Right renal pelvis (tissue), 4 donors: Measurements from ENCODE around the gene OR52N5. TPM values are rescaled to one million over a fixed set of nuclear protein-coding genes. Genes with fewer than 3 reads are reported as not detected.

Experiments
- DNase-seq, 4 donors: peaks; one replicate each; pipeline ENCODE4 v3.0.0-alpha.2; 2013; ENCODE audit warnings: low read depth in 4 of 4, low spot score in 3 of 4, missing footprints in 1 of 4
- polyA plus RNA-seq, 4 donors: library from polyadenylated mRNA; unstranded; fragments of 120-200 nt; gene quantifications; one replicate each; pipeline ENCODE4 v1.2.1, GENCODE V29; 2013; ENCODE audit not compliant: insufficient read length in 4 of 4

The OR52N5 gene
- polyA plus RNA-seq, result not detected

- DNase-seq, result no peak
These were observed at the start of gene OR52N5 for GRCh38 chr11:5783255-5783654. TSS of gene OR52N5 (minus strand) at chr11:5783355. CDS start at chr11:5778634, 4,721 bp downstream.

DNA sequence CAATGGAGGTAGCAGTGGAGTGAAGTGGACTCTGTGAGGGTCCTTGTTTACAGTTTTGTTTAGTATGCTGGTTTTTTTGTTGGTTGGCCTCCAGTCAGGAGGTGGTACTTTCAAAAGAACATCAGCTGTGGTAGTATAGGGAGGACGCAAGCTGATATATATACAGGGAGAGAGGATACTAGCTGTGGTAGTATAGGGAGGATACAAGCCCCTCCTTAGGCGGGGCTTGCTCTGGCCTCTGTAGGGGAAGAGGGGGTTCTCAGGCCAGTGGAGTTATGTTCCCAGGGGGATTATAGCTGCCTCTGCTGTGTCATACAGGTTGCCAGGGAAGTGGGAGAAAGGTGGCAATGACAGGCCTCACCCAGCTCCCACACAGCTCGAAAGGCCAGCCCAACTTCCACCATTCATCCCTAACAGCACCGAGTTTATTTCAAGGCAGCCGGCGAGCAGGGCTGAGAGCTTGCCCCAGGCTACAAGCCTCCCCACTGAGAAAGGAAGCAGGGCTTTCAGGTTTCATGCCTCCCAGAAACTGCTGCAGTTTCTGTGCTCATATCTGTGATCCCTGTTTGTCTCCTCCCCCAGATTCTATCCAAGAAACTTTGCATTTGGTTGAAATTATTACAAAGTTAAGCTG, 48.2 kb upstream of the OR52N5 start:
- DNase-seq, result no peak

- no peak for DNase-seq
These were observed 35.2 kb upstream of the OR52N5 start for GRCh38 chr11:5818245-5818886.

DNA sequence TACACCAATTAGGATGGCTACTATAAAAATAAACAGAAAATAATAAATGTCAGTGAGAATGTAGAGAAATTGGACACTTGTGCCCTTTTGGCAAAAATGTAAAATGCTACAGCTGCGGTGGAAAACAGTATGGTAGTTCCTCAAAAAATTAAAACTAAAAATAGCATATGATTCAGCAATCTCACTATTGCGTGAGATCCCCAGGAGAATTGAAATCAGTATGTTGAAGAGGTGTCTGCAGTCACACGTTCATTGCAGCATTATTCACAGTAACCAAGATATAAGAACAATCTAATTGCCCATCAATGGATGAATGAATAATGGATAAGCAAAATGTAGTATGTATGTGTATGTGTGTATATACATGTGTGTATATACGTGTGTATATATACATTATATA, 32.4 kb upstream of the OR52N5 start:
- no peak for DNase-seq

DNA sequence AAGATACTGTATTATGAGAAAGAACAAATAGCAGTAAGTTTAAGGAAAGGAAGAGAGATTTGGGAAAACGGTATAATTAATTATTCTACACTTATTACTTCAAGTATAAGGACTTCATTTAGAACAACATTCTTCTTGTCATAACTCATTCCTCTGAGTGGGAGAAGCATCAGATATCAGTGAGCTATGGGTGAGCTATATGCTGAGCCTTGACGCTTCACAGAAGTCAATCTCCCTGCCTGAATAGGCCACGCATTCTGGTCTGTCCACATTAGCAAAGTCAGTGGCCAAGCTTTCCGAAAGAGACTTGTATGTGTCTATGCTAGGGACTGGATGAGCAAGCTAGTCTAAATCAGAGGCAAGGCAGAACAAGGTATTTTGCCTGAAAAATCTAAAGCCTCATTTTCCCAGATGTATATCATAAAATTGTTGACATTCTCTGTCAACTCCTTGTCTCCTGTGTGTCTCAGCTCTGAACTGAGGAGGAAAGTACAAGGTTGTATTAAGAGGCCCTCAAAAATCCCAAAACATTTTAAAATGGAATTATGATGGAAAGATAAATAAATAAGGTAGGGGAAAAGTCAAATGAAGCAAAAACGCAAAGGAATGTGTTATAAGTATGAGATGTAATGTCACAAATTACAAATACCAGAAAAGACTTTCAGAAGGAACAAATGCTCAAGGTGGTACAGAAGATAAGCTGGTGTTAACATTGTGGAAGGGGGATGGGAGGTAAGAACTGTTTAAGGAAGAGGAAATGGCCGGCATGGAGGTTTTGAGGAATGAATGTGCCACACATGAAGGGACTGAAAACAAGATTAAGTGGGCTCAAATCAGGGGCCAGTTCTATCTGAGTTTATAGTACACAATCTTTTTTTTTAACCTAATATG, 27.0 kb upstream of the OR52N5 start:
- DNase-seq, result no peak

DNA sequence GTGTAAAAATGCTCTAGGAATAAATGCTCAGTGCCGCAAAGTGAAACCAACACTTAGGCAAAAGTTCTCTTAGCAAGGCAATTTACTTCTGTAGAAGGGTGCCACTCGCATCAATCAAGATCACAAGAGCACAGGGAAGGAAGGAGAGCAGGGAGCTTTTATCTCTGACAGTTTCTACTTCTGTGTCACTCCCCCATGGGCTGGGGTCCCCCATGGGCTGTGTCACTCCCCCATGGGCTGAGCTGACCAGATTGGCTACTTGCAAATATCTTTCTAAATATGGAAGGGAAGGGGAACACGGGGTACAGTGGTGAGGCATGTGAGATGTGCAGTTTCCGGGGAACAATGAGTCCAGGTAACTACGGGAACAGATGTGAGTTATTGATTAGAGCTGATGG, 26.0 kb upstream of the OR52N5 start:
- no peak for DNase-seq

GRCh38 chr11:5808500-5809121, 25.5 kb upstream of the OR52N5 start, which contains the start of gene OR52N2:
TSS of gene OR52N2 (plus strand) at chr11:5808924. CDS start at chr11:5820336, 11,412 bp downstream.
- peak; percentile 53 to 65 (median 62) for DNase-seq

- DNase-seq, result no peak
These were observed 24.4 kb upstream of the OR52N5 start for GRCh38 chr11:5807580-5807979.

- no peak for DNase-seq
These were observed 20.8 kb upstream of the OR52N5 start for GRCh38 chr11:5803982-5804381.

DNA sequence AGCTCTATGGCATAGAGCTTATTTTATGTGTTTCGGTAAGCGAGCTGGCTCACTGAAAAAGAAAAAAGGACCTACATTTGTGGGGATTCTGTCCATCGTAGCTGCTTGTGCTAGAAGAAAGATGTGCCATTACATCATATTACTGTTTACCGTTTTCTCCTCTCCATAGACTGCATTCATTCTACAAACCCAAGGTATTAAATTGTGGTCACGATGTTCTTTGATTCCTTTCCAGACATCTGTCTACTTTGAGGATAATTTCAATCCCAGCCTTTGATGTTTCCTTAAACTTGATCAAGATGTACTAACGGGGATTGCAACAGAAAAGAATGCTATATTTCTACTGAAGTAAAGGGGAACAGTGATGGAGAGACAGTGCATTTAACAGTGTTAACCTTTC, 13.4 kb upstream of the OR52N5 start:
- no peak for DNase-seq

DNA sequence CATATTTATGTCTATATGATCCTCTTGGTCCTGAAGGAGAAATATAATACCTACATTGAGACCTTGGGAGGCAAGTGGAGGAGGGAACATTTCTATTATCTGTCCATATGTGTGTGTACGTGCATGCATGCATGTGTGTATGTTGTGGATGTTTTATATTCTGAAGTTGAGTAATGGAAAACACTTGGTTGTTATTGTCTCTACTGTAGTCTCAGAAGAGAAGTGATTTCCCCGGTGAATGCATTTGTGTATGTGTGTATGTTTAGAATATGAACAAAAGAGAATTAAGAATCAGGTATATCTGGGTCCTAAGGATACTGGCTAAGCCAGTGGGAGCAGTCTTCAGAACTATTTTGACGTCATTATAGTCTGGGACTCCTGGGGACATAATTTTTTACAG, 8.0 kb upstream of the OR52N5 start, which contains the start of gene OR52N1:
Gene OR52N1, minus strand, starts transcription at position 101 of the 400 bp plus-strand sequence. CDS start 2,449 bp downstream, outside the sequence.
- no peak for DNase-seq

DNA sequence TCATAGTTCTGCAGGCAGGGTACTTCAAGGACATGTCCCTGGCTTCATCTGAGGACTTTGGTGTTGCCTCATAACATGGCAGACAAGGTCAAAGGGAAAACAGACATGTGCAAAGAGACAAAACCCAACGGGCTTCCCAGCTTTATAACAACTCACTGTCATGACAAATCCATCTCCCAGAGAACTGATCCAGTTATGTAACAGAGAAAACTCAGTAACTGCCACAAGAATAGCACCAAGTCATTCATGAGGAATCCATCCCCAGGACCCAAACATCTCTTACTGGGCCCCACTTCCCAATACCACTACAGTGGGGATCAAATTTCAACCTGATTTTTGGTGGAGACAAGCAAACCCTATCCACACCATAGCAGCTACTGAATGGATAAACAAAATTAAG, 16.1 kb downstream of the OR52N5 start:
- DNase-seq, result no peak

DNA sequence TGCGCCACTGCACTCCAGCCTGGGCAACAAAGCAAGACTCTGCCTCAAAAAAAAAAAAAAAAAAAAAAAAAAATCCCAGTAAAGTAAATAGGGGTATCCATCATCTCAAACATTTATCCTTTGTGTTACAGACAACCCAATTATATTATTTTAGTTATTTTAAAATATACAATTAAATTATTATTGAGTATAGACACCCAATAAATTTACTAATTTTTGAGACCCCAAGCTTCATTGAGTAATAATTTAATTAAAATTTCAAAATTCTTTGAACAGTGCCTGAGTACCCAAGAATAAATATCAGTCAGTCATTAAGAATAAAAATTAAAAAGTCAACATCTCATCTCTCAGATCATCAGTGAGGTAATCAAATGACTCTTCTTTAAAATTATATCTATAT, 29.2 kb downstream of the OR52N5 start, which contains the start of gene OR52N4:
Gene OR52N4, plus strand, starts transcription at position 301 of the 400 bp plus-strand sequence. CDS start 498 bp downstream, outside the sequence.
- DNase-seq, result no peak

- DNase-seq, result no peak
These were observed 33.3 kb downstream of the OR52N5 start for GRCh38 chr11:5749836-5750235.

DNA sequence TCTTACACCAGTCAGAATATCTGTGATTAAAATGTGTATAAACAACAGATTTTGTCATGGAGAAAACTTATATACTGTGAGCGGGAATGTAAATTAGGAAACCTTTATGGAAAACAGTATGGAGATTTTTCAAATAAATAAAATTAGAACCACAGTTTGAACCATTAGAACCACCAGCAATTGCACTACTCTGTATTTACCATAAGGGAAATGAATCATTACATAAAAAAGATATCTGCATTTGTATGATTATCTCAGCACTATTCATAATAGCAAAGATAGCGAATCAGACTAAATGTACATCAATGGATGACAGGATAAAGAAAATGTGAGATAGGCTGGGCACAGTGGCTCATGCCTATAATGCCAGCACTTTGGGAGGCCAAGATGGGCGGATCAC, 36.5 kb downstream of the OR52N5 start:
- no peak for DNase-seq

DNA sequence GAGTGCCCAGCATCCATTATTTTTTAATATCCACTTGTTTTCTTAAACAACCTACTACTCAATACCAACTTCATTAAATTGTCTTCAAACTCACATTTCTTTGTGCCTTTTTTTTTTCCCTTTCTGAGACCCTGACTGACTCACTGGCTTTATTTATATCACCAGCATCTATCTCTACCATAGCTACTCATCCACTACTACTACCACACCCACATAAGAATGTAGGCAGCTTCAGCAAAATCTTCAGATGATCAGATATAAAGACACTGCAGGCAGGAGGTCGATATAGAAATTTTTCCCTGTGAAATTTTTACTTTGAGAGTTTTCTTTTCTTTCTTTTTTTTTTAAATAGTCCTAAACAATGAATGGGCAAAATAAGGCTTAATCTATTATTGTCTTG, 44.7 kb downstream of the OR52N5 start:
- no peak for DNase-seq

DNA sequence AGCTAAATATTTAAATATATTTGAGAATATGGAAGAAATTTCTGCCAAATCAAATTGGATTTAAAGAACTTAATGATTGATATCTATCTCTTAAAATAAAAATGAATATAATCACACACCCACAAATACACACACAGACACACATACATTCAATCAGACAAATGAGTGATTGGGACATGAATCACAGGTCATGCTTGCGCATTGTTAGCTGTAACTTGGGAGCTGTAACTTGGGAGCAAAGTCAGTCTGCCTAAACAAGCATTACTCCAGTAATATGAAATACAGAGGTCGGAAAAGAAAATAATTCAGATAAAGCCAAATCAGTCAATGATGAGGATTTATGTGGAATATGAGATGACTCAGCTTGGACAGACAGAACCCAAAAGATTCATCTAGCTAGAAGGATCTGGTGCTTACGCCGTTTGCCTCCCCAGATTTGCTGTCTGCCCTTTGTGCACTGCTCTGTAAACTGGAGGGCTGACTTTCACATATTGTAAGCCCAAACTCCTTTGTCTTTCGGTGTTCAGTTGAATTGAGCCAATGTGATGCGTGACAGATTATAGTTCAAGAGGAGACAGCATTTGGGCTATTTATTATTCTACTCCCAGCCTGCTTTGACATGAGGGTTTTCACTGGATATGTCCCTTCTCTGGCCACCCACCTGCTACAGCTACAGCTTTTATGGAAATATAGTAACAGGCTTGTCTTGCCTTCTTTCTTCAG, 45.3 kb downstream of the OR52N5 start:
- no peak for DNase-seq

DNA sequence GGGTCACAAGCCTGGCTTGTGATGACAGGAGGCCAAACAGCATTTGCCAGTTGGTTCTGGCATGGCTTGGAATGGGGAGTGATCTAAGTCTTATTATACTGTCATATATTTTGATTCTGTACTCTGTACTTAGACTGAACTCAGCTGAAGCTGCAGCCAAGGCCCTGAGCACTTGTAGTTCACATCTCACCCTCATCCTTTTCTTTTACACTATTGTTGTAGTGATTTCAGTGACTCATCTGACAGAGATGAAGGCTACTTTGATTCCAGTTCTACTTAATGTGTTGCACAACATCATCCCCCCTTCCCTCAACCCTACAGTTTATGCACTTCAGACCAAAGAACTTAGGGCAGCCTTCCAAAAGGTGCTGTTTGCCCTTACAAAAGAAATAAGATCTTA, 46.1 kb downstream of the OR52N5 start:
- DNase-seq, result no peak

DNA sequence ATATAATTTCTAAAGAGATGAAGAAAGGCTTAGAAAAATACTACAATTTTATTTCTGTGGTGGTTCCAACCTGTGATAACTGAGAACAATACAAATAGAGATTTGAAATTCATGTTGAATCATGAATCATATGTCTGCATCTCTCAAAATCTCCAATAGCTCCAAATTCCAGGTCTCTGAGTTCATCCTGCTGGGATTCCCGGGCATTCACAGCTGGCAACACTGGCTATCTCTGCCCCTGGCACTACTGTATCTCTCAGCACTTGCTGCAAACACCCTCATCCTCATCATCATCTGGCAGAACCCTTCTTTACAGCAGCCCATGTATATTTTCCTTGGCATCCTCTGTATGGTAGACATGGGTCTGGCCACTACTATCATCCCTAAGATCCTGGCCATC, 46.8 kb downstream of the OR52N5 start, which contains the start of gene OR56B1:
Gene OR56B1, plus strand, starts transcription at position 53 of the 400 bp plus-strand sequence. Its CDS starts 69 bp downstream, at position 122.
- no peak for DNase-seq

DNA sequence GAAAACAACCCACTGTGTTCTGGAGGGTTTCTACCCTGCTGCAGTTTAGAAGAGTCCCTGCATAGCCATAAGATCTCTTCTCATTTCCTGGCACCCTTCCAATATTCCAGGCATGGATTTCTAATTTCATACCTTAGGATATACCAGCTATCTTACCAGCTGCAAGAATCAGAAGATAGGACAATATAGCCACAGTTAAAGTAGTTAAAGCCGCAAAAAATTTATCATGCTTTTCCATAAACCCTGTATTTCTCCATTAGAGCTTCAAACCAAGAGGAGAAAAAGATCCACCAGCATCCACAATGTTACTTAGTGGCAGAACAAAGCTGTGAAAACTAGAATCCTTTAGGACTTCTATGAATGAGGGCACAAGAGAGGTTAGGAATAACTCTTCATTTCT, 55.5 kb downstream of the OR52N5 start:
- DNase-seq, result no peak
